DMS 273 treated with DMSO at 0.1 percent for 48 hours (cell line): ENCODE data around the gene ATF5.

ENCODE experiments used
- DNase-seq: peaks from one replicate; lab custom pipeline; 2025; lab: John Stamatoyannopoulos, UW

Gene ATF5

DNA sequence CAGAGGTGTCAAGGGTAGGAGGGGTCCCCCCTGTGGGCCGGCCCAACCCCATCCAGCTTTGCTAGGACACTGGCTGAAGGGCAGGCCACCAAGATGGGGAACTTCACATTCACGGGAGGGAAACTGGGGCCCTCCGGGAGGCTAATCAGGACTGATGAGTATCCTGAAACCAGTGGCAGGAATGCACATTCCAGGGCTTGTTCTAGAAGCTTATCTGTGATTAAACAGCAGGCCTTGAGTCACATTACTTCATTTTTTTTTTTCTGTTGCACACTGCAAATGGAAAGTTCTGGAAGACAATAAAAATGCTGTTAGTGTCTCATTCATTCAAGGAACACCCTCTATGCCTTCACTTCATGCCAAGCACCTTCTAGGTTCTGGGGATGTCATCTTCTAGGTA lies 47.5 kb downstream of the ATF5 start:
- no peak for DNase-seq

DNA sequence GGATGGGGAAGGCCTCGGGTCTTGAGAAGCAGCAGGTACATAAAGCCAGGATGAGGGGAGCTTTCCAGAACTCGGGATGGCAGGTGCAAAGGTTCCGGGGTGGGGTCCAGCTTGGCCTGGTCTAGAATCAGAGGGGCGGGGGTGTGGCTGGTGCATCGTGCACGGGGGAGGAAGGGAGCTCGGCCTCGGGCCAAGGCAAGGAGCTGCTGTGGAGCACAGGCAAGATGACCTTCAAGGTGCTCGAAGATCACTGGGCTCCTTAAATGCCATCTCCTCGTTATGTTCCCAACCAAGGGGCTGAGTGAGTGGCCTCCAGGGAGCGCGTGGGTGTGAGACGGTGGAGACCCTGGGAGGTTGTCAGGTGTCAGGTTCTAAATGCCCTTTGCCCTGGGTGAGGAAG lies 48.1 kb downstream of the ATF5 start:
- no peak for DNase-seq

DNA sequence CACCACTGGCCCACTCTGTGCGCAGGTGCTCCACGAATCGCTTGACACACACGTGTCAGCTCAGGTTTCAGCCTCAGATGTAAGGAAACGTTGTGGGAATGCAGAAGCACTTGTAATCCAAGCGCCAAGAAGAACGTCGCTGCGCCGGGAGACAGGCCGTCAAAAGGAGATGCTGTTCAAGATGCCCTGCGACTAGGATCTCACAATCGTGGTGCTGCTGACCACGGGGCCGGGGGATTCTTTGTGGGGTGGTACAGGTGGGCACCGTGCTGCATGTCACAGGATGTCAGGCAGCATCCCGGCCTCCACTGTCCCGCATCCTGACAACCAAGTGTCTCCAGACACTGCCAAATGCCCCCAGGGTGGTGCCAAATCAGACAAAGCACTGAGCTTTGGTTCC lies 48.9 kb downstream of the ATF5 start:
- no peak for DNase-seq

DNA sequence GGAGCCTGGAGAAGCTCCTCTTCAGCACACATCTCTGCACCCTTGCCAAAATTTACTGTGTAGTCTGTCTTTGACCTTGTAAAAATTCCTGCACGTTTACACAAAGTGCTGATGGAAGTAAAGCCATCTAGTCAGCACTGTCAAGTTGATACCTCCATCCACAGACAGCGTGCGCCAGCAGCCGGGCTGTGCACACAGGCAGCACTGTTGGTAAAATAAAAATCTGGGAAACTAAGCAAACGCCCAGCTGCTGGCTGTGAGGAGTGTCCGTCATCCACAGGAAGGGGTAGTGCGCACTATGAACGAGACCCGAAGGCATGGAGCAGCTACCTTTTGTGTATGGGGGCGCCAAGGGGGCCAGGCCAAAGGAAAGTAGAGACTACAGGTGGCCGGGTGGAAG lies 49.3 kb downstream of the ATF5 start:
- DNase-seq, result no peak

DNA sequence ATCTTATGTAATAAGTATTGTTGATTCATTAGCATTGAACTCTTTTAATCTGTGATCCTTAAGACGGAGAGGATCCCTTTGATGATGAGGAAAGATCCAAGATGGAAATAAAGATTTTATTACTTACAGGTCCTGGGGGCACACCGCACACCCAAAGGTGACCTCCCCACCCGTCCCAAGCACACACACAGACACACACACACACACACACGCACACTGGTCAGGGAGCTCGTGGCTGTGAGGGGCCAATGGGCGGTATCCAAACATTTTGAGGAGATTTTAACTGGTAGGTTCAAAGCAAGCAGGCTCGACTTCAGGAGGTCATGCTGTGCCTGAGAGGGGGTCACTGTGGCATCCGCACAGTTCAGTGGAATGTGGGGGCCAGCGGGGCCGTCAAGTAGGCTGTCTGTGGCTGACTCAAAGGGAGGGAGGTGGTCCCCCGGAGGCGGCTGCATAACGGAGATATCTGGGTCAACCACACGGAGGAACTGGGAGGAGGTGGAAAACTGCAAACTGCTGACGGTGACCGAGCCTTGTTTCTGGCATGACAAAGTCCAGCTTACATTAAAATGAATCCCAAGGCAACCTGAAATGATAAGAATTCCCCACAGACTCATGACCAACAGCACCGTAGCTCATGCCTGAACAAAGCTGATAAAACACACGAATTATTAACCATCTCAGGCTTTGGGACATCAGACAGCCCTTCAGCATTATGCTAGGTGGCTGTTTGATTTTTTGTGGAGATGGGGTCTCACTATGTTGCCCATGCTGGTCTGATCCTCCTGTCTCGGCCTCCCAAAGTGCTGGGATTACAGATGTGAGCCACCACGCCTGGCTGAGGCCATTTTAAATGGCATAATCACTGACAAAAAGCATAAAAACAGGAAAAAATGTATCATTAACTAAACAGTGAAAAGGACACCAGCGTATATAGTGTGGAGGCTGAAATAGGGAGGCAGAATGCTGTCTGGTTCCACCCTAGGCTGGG lies 52.9 kb downstream of the ATF5 start:
- DNase-seq, result no peak
